ENCODE data around the gene DIP2A.

GRCh38 chr21:46509741-46510502 is 51.2 kb downstream of the DIP2A start:
- TF ChIP-seq POLR2A (IDR thresholded peaks at IDR 0.05; ENCODE audit: extremely low read depth, insufficient read length), result no peak
- TF ChIP-seq CTCF (IDR thresholded peaks at IDR 0.05; ENCODE audit: low read depth, low read length), result no peak

All from NB4 (cell line).